Mucosa of rectum (tissue), 2 donors: ENCODE data around the gene NAT16.
"Not testable (repeated sequence)": the region's sequence is repeated elsewhere in the genome, so short reads cannot be mapped to it uniquely, and the experiment has no call there.

ENCODE experiments used
- H3K27ac ChIP-seq, 2 donors: one replicate each; pipeline ENCODE4 v1.7.0; 2013; ENCODE audit warnings: inconsistent platforms in 2 of 2, low read depth in 2 of 2, low read length in 2 of 2
- H3K27me3 ChIP-seq, 2 donors: one replicate each; pipeline ENCODE4 v1.7.0; 2013; ENCODE audit warnings: low read length in 2 of 2; ENCODE audit not compliant: control insufficient read depth in 2 of 2, insufficient read depth in 2 of 2
- H3K36me3 ChIP-seq, 2 donors: one replicate each; pipeline ENCODE4 v1.7.0; 2013; ENCODE audit warnings: low read length in 2 of 2; ENCODE audit not compliant: control insufficient read depth in 2 of 2, insufficient read depth in 2 of 2
- H3K4me1 ChIP-seq, 2 donors: one replicate each; pipeline ENCODE4 v1.7.0; 2013; ENCODE audit warnings: low read length in 2 of 2, mild to moderate bottlenecking in 1 of 2; ENCODE audit not compliant: control insufficient read depth in 2 of 2, insufficient read depth in 2 of 2
- H3K4me3 ChIP-seq, 2 donors: one replicate each; pipeline ENCODE4 v1.7.0; 2013; ENCODE audit warnings: low read length in 2 of 2
- H3K9ac ChIP-seq, 2 donors: one replicate each; pipeline ENCODE4 v1.7.0; 2013; ENCODE audit warnings: low read length in 2 of 2, low read depth in 1 of 2, mild to moderate bottlenecking in 1 of 2
- H3K9me3 ChIP-seq, 2 donors: one replicate each; pipeline ENCODE4 v1.7.0; 2013; ENCODE audit warnings: low read length in 2 of 2; ENCODE audit not compliant: control insufficient read depth in 2 of 2
- donor health status: healthy.
- donor health status: Normal muscosa, but diverticular disease.

The NAT16 gene

DNA sequence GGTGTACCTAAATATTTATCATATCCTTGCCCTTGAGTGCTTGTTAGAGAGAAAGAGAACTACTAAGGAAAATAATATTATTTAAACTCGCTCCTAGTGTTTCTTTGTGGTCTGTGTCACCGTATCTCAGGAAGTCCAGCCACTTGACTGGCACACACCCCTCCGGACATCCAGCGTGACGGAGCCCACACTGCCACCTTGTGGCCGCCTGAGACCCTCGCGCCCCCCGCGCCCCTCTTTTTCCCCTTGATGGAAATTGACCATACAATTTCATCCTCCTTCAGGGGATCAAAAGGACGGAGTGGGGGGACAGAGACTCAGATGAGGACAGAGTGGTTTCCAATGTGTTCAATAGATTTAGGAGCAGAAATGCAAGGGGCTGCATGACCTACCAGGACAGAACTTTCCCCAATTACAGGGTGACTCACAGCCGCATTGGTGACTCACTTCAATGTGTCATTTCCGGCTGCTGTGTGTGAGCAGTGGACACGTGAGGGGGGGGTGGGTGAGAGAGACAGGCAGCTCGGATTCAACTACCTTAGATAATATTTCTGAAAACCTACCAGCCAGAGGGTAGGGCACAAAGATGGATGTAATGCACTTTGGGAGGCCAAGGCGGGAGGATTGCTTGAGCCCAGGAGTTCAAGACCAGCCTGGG is 41.8 kb downstream of the NAT16 start:
- Histone ChIP-seq H3K27me3 (no peaks in the 10 kb centered on the region), H3K4me3 (no peak overlapping the region), H3K4me1 (peaks cover 7 to 9% of the 10 kb centered on the region in 2 donors), H3K27ac (no peak overlapping the region), H3K9ac (no peak overlapping the region), H3K36me3 (no peaks in the 10 kb centered on the region), H3K9me3 (no peaks in the 10 kb centered on the region)

GRCh38 chr7:101137651-101138212 is 42.4 kb downstream of the NAT16 start:
- Histone ChIP-seq H3K27ac (peak overlapping the region in 1 of 2 donors; percentile 52), H3K4me3 (no peak overlapping the region), H3K27me3 (peaks cover 0 to under 1% of the 10 kb centered on the region in 2 donors)

GRCh38 chr7:101134399-101134980 is 45.6 kb downstream of the NAT16 start:
- peaks cover 0 to 2% of the 10 kb centered on the region in 2 donors for H3K27me3 ChIP-seq
- peaks cover 7 to 9% of the 10 kb centered on the region in 2 donors for H3K4me1 ChIP-seq
- no peaks in the 10 kb centered on the region for H3K9me3 ChIP-seq
- no peak overlapping the region for H3K4me3 ChIP-seq
- H3K9ac ChIP-seq = no peak overlapping the region
- H3K36me3 ChIP-seq = no peaks in the 10 kb centered on the region
- no peak overlapping the region for H3K27ac ChIP-seq

More at GRCh38 chr7:101137651-101138212, 42.4 kb downstream of the NAT16 start:
- Histone ChIP-seq H3K9me3 (no peaks in the 10 kb centered on the region), H3K9ac (no peak overlapping the region), H3K36me3 (no peaks in the 10 kb centered on the region), H3K4me1 (peaks cover 7 to 9% of the 10 kb centered on the region in 2 donors)

GRCh38 chr7:101133621-101134398 is 46.3 kb downstream of the NAT16 start:
- peaks cover 7 to 9% of the 10 kb centered on the region in 2 donors for H3K4me1 ChIP-seq
- H3K27me3 ChIP-seq = peaks cover 0 to 2% of the 10 kb centered on the region in 2 donors
- no peak overlapping the region for H3K9ac ChIP-seq
- no peak overlapping the region for H3K4me3 ChIP-seq
- no peaks in the 10 kb centered on the region for H3K9me3 ChIP-seq
- H3K36me3 ChIP-seq = no peaks in the 10 kb centered on the region
- H3K27ac ChIP-seq = no peak overlapping the region

- not testable (repeated sequence) for H3K27ac ChIP-seq, H3K4me1 ChIP-seq, H3K9me3 ChIP-seq, H3K36me3 ChIP-seq, H3K27me3 ChIP-seq, H3K9ac ChIP-seq, H3K4me3 ChIP-seq
These were observed 47.2 kb downstream of the NAT16 start for GRCh38 chr7:101132626-101133600.

- Histone ChIP-seq H3K36me3 (no peaks in the 10 kb centered on the region), H3K27me3 (peaks cover 0 to 2% of the 10 kb centered on the region in 2 donors), H3K4me3 (no peak overlapping the region), H3K27ac (no peak overlapping the region), H3K4me1 (peaks cover 8 to 10% of the 10 kb centered on the region in 2 donors), H3K9ac (no peak overlapping the region), H3K9me3 (no peaks in the 10 kb centered on the region)
These were observed 50.4 kb downstream of the NAT16 start for GRCh38 chr7:101129603-101130117.

DNA sequence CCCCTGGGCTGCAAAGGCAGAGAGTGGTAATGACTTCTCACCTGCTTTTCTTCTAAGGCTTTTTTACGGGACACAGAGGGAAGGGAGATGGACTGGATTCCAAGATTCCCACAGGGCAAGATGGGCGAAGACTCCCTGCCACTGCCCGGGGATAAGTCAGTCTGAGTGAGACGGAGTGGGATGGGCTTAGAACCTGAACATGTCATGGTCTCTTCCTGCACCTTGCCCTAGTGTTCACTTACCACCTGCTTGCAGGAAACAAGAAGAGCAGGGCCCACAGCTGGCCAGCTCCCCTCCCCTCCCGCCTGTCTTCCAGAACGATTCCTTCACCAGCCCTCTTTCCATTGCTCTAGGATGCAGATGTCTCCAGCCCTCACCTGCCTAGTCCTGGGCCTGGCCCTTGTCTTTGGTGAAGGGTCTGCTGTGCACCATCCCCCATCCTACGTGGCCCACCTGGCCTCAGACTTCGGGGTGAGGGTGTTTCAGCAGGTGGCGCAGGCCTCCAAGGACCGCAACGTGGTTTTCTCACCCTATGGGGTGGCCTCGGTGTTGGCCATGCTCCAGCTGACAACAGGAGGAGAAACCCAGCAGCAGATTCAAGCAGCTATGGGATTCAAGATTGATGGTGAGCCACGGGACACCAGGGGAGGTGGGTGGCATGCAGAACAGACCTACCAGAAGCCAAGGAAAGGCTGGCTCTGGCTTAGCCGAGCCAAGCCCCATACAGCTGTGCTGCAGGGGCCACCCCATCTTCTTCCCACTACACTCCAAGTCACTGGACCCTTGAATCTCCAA is 51.9 kb downstream of the NAT16 start:
- Histone ChIP-seq H3K27me3 (peaks cover 0 to 3% of the 10 kb centered on the region in 2 donors), H3K9me3 (no peaks in the 10 kb centered on the region), H3K4me3 (no peak overlapping the region), H3K4me1 (peaks cover 8 to 12% of the 10 kb centered on the region in 2 donors), H3K27ac (no peak overlapping the region), H3K9ac (no peak overlapping the region), H3K36me3 (no peaks in the 10 kb centered on the region)

GRCh38 chr7:101127460-101128039 is 52.5 kb downstream of the NAT16 start:
- H3K27ac ChIP-seq = peak overlapping the region in 1 of 2 donors; percentile 45
- H3K27me3 ChIP-seq = peaks cover 0 to 3% of the 10 kb centered on the region in 2 donors
- peak overlapping the region in 1 of 2 donors; percentile 48 for H3K4me3 ChIP-seq
- H3K36me3 ChIP-seq = no peaks in the 10 kb centered on the region
- no peak overlapping the region for H3K9ac ChIP-seq
- H3K9me3 ChIP-seq = no peaks in the 10 kb centered on the region
- H3K4me1 ChIP-seq = peaks cover 8 to 14% of the 10 kb centered on the region in 2 donors
